Tibial artery (tissue), 4 donors: ENCODE data around the gene XPA.

Experiments used
- DNase-seq, 2 donors: peaks; one replicate each; pipeline ENCODE4 v3.0.0-alpha.2; 2019
- H3K27ac ChIP-seq, 2 donors: fragments of 200-600 bp; sonication (generic) in 1 of 2; 1 replicate in 1 of 2; 2 replicates in 1 of 2; pipeline ENCODE4 v1.5.1; 2018 to 2019; ENCODE audit warnings: mild to moderate bottlenecking in 1 of 2
- H3K27me3 ChIP-seq, 2 donors: fragments of 200-600 bp; sonication (generic) in 1 of 2; one replicate each; pipeline versions ENCODE4 v1.5.1 to v1.6.0; 2016 to 2019
- H3K36me3 ChIP-seq, 3 donors: fragments of 200-600 bp; sonication (generic) in 2 of 3; one replicate each; pipeline ENCODE4 v1.5.1; 2016 to 2019; ENCODE audit warnings: mild to moderate bottlenecking in 2 of 3
- H3K4me1 ChIP-seq, 4 donors: fragments of 200-600 bp; sonication (generic) in 2 of 4; 1 replicate in 3 of 4; 2 replicates in 1 of 4; pipeline ENCODE4 v1.5.1; 2016 to 2019
- H3K4me3 ChIP-seq, 2 donors: fragments of 200-600 bp; sonication (generic) in 1 of 2; 1 replicate in 1 of 2; 2 replicates in 1 of 2; pipeline ENCODE4 v1.5.1; 2018 to 2019; ENCODE audit warnings: mild to moderate bottlenecking in 2 of 2
- H3K9me3 ChIP-seq, 3 donors: fragments of 200-600 bp; sonication (generic) in 1 of 3; one replicate each; pipeline ENCODE4 v1.5.1; 2016 to 2019
- intact Hi-C: fragments of 100-400 bp; cut with DNase I; formaldehyde crosslinking; loops from one replicate; pipeline ENCODE4 v1.15.0; 2023; ENCODE audit warnings: low total_unique reads
- TF ChIP-seq, protein P1 (sequence below), 2 experiments: fragments of 200-600 bp in 1 of 2; fragments of 450-650 bp in 1 of 2; IDR thresholded peaks; one replicate each; pipeline ENCODE4 v1.5.1; 2017 to 2019; ENCODE audit warnings: antibody characterized with exemption in 2 of 2, mild to moderate bottlenecking in 1 of 2, moderate library complexity in 1 of 2

XPA gene

DNA sequence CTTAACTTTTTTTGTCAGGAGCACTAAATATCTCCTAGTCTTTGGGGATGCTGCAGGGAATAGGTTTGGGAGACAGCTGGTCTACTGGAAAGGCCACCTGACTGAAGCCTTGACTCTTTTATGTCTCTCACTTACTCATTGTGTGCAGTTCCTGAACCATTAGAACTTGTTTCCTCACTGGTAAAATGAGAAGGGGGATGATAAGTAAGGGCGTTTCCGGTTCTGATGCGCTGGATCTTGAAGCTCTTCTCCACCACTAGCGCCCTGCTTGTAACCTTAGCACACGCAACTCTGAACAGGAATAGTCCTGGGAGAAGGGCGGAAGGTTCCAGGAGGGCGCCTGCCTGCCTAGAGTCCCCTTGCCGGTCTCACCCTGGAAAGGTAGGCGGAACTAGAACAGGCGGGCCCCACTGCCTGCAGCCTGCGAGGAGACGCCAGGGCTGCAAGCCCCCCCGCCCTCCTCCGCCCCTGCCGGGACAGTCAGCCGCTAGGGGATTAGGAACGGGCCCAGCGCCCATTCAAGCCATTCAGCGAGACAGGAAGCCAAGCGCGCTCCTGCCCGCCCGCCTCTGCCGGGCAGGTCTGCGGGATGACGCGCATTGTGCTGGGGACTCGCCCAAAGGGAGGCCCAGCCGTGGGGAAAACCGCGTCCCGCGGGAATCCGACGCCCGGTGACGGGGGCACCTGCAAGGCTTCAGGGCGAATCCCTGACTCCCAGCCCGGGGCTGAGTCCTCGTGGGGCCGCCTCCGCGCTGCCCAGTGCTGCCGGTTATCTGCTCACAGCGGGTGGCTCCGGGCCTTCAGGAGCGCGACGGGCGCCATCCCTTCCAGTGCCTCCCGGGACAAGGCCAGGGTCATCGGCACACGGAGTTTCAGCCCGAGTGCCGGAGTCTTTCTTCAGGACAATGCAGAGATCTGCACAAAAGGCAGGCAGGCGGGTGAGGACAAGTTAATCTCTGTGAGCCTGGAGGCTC is 44.0 kb upstream of the XPA start:
- intact Hi-C loops: no loop called here
- Histone ChIP-seq H3K27ac (peak overlapping the region; percentile 9 to 16), H3K27me3 (peaks cover 0 to 25% of the 10 kb centered on the region in 2 donors), H3K4me3 (peak overlapping the region; percentile 40 to 57), H3K36me3 (no peaks in the 10 kb centered on the region), H3K9me3 (peaks cover 0 to 7% (median 4%) of the 10 kb centered on the region in 3 donors), H3K4me1 (peaks cover 0 to 14% (median 10%) of the 10 kb centered on the region in 4 donors)
- peak; percentile 26 to 86 for DNase-seq
- TF ChIP-seq, protein P1, sequence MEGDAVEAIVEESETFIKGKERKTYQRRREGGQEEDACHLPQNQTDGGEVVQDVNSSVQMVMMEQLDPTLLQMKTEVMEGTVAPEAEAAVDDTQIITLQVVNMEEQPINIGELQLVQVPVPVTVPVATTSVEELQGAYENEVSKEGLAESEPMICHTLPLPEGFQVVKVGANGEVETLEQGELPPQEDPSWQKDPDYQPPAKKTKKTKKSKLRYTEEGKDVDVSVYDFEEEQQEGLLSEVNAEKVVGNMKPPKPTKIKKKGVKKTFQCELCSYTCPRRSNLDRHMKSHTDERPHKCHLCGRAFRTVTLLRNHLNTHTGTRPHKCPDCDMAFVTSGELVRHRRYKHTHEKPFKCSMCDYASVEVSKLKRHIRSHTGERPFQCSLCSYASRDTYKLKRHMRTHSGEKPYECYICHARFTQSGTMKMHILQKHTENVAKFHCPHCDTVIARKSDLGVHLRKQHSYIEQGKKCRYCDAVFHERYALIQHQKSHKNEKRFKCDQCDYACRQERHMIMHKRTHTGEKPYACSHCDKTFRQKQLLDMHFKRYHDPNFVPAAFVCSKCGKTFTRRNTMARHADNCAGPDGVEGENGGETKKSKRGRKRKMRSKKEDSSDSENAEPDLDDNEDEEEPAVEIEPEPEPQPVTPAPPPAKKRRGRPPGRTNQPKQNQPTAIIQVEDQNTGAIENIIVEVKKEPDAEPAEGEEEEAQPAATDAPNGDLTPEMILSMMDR (IDR thresholded peaks at IDR 0.05): no peak

DNA sequence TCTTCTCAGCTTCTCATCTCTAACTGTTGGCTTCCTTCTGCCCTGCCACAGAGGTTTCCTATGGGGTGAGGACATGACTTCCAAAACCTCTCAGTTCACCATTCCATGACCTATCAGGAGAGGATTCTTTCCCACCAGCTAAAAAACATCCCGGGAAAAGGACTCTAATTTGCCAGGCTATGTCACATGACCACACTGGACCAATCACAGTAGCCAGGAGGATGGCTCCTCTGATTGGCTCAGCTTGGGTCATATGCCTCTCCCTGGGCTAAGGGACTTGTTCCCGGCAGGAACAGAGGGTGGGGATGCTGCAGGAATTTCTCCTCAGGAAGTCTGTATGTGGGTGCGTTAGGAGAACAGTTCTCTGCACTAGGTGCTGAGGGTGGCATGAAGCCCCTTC is 40.3 kb upstream of the XPA start:
- Histone ChIP-seq H3K27ac (no peak overlapping the region), H3K4me1 (peaks cover 0 to 14% (median 10%) of the 10 kb centered on the region in 4 donors), H3K9me3 (peaks cover 0 to 3% (median 0%) of the 10 kb centered on the region in 3 donors), H3K4me3 (no peak overlapping the region), H3K36me3 (no peaks in the 10 kb centered on the region), H3K27me3 (peaks cover 0 to 37% of the 10 kb centered on the region in 2 donors)
- no peak for DNase-seq
- intact Hi-C loops: no loop called here
- TF ChIP-seq, protein P1 (IDR thresholded peaks at IDR 0.05): no peak

GRCh38 chr9:97735070-97735600 is 38.0 kb upstream of the XPA start:
- TF ChIP-seq, protein P1 (IDR thresholded peaks at IDR 0.05): no peak
- peaks cover 0 to 37% of the 10 kb centered on the region in 2 donors for H3K27me3 ChIP-seq
- no peak overlapping the region for H3K4me3 ChIP-seq
- DNase-seq: no peak
- no peak overlapping the region for H3K27ac ChIP-seq
- intact Hi-C loops: no loop called here
- no peaks in the 10 kb centered on the region for H3K36me3 ChIP-seq
- H3K9me3 ChIP-seq: peaks cover 0 to 5% (median 0%) of the 10 kb centered on the region in 3 donors
- no peaks in the 10 kb centered on the region for H3K4me1 ChIP-seq

DNA sequence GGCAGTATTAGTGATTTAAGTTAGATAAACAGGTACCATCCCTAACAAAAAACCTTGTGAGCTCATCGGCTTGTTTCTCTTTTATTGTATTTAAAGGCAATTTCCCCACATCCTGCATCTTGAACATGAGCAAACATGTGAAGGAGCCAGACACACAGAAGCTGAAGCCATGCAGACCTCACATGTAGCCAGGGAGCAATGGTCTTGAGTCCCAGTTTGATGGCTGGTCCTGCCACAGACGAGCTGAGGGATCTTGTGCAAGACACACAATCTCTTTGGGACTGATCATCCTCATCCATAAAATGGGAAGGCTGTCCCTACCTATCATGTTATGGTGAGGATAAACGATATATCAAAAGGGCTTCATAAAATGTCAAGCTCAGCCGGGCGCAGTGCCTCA is 29.6 kb upstream of the XPA start:
- no peak overlapping the region for H3K27ac ChIP-seq
- H3K4me3 ChIP-seq: no peak overlapping the region
- peaks cover 0 to 4% (median 0%) of the 10 kb centered on the region in 3 donors for H3K9me3 ChIP-seq
- DNase-seq: no peak
- no peaks in the 10 kb centered on the region for H3K4me1 ChIP-seq
- TF ChIP-seq, protein P1 (IDR thresholded peaks at IDR 0.05): no peak
- H3K36me3 ChIP-seq: no peaks in the 10 kb centered on the region
- H3K27me3 ChIP-seq: no peaks in the 10 kb centered on the region
- intact Hi-C loops: no loop called here

DNA sequence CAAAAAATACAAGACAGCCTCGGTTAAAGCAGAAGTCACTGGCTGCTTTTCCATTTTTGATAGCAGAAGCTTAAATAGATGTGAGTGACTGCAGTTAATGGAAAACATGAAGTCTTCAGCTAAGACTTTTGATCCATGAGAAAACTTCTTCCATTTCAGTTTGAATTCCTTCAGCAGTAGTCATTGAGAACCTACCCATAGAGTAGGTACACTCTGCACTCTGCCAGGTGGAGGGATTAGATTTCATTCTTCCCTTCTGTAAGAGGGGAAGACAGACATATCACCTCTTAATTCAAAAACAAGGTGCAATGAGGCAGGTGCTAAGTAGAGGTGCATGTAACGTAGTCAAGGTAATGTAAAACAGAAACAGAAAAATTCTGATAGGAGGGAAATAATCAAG is 26.7 kb upstream of the XPA start:
- DNase-seq: no peak
- H3K36me3 ChIP-seq: no peaks in the 10 kb centered on the region
- intact Hi-C loops: no loop called here
- H3K27me3 ChIP-seq: peaks cover 0 to 6% of the 10 kb centered on the region in 2 donors
- no peak overlapping the region for H3K27ac ChIP-seq
- peaks cover 0 to 5% (median 0%) of the 10 kb centered on the region in 3 donors for H3K9me3 ChIP-seq
- H3K4me1 ChIP-seq: no peaks in the 10 kb centered on the region
- TF ChIP-seq, protein P1 (IDR thresholded peaks at IDR 0.05): no peak
- H3K4me3 ChIP-seq: no peak overlapping the region
